Measurements from ENCODE around the gene PTGES3.
"Not testable (repeated sequence)": the region's sequence is repeated elsewhere in the genome, so short reads cannot be mapped to it uniquely, and the experiment has no call there.

The PTGES3 gene

GRCh38 chr12:56709759-56710376 lies 21.8 kb upstream of the PTGES3 start:
- no peak for DNase-seq (ENCODE audit: low spot score)

GRCh38 chr12:56704522-56704921 lies 16.4 kb upstream of the PTGES3 start:
- DNase-seq (ENCODE audit: low spot score): not testable (repeated sequence)

- no peak for DNase-seq (ENCODE audit: low spot score)
These were observed 11.1 kb upstream of the PTGES3 start for GRCh38 chr12:56699020-56699661.

GRCh38 chr12:56695327-56696101 lies 7.4 kb upstream of the PTGES3 start:
- DNase-seq (ENCODE audit: low spot score): peak; percentile 52

- DNase-seq (ENCODE audit: low spot score): no peak
These were observed 6.1 kb upstream of the PTGES3 start for GRCh38 chr12:56694161-56694560.

GRCh38 chr12:56688846-56689109 lies 694 bp upstream of the PTGES3 start:
- no peak for DNase-seq (ENCODE audit: low spot score)

- peak; percentile 33 for DNase-seq (ENCODE audit: low spot score)
These were observed 608 bp downstream of the PTGES3 start for GRCh38 chr12:56687223-56688128.

- no peak for DNase-seq (ENCODE audit: low spot score)
These were observed 3.2 kb downstream of the PTGES3 start for GRCh38 chr12:56684745-56685359.

- DNase-seq (ENCODE audit: low spot score): no peak
These were observed 5.8 kb downstream of the PTGES3 start for GRCh38 chr12:56682323-56682722.

- no peak for DNase-seq (ENCODE audit: low spot score)
These were observed 8.1 kb downstream of the PTGES3 start for GRCh38 chr12:56679883-56680575.

- no peak for DNase-seq (ENCODE audit: low spot score)
These were observed 9.2 kb downstream of the PTGES3 start for GRCh38 chr12:56678852-56679251.

- no peak for DNase-seq (ENCODE audit: low spot score)
These were observed 10.4 kb downstream of the PTGES3 start for GRCh38 chr12:56677680-56678079.

- no peak for DNase-seq (ENCODE audit: low spot score)
These were observed 11.1 kb downstream of the PTGES3 start for GRCh38 chr12:56676851-56677580.

- no peak for DNase-seq (ENCODE audit: low spot score)
These were observed 16.5 kb downstream of the PTGES3 start for GRCh38 chr12:56671608-56672007.

GRCh38 chr12:56670836-56671235 lies 17.2 kb downstream of the PTGES3 start:
- no peak for DNase-seq (ENCODE audit: low spot score)

- DNase-seq (ENCODE audit: low spot score): no peak
These were observed 20.0 kb downstream of the PTGES3 start for GRCh38 chr12:56668197-56668457.

- no peak for DNase-seq (ENCODE audit: low spot score)
These were observed 26.0 kb downstream of the PTGES3 start for GRCh38 chr12:56661979-56662638.

GRCh38 chr12:56661560-56661959 lies 26.5 kb downstream of the PTGES3 start:
- DNase-seq (ENCODE audit: low spot score): no peak

GRCh38 chr12:56658921-56659320 lies 29.2 kb downstream of the PTGES3 start:
- no peak for DNase-seq (ENCODE audit: low spot score)

Measured in SK-N-DZ (cell line).